Left lung (tissue), 10 donors: Measurements from ENCODE around the gene HECTD4. TPM values are rescaled to one million over a fixed set of nuclear protein-coding genes. Genes with fewer than 3 reads are reported as not detected.
"Not testable (repeated sequence)": the region's sequence is repeated elsewhere in the genome, so short reads cannot be mapped to it uniquely, and the experiment has no call there.

Source experiments
- ATAC-seq: fragments of 200-7000 bp; cut with Tn5 transposase; one replicate; pipeline ENCODE4 v1.9.1; 2020; ENCODE audit warnings: moderate library complexity
- DNase-seq, 4 donors: peaks; one replicate each; pipeline ENCODE4 v3.0.0-alpha.2; 2013 to 2020
- H3K27ac ChIP-seq, 2 donors: fragments of 200-600 bp; sonication (generic) in 1 of 2; one replicate each; pipeline versions ENCODE4 v1.5.0 to v1.8.0; 2020 to 2021
- H3K27me3 ChIP-seq, 2 donors: fragments of 200-600 bp; sonication (generic) in 1 of 2; one replicate each; pipeline versions ENCODE4 v1.5.0 to v1.8.0; 2020 to 2021
- H3K36me3 ChIP-seq, 2 donors: fragments of 200-600 bp; sonication (generic) in 1 of 2; one replicate each; pipeline versions ENCODE4 v1.5.0 to v1.8.0; 2020 to 2021
- H3K4me1 ChIP-seq, 2 donors: fragments of 200-600 bp; one replicate each; pipeline ENCODE4 v1.8.0; 2021
- H3K4me3 ChIP-seq, 2 donors: fragments of 200-600 bp; sonication (generic) in 1 of 2; one replicate each; pipeline versions ENCODE4 v1.5.0 to v1.8.0; 2020 to 2021; ENCODE audit warnings: mild to moderate bottlenecking in 1 of 2
- H3K9me3 ChIP-seq, 2 donors: fragments of 200-600 bp; sonication (generic) in 1 of 2; one replicate each; pipeline versions ENCODE4 v1.5.0 to v1.8.0; 2020 to 2021
- CTCF ChIP-seq, 2 donors: fragments of 200-600 bp; sonication (generic) in 1 of 2; IDR thresholded peaks; one replicate each; pipeline versions ENCODE4 v1.5.0 to v1.8.0; 2021; ENCODE audit warnings: antibody characterized with exemption in 2 of 2
- intact Hi-C, 2 donors: fragments of 100-400 bp; cut with DNase I; formaldehyde crosslinking; loops; one replicate each; pipeline versions ENCODE4 v1.11.2 to v1.14.2; 2022
- polyA plus RNA-seq, 6 donors: library from polyadenylated mRNA; unstranded; fragments of 120-200 nt; gene quantifications; one replicate each; pipeline ENCODE4 v1.2.1, GENCODE V29; 2013; ENCODE audit not compliant: insufficient read length in 6 of 6
- total RNA-seq, 2 donors: library from RNA; stranded (reverse); fragmentation: NEBNext Ultra II Directional; extraction: Animal tissue kit (Norgen Biotek cat#: 25700); gene quantifications; one replicate each; pipeline ENCODE4 v1.2.1, GENCODE V29; 2021
- donor health status: DM: no; HTN: yes; CAD: no.
- donor health status: DM: no; HTN: no; CAD: no.

Gene HECTD4
- total and polyA plus RNA-seq, 8 donors: 41.3 to 78.6 (median 64.9) TPM

- H3K9me3 ChIP-seq: no peaks in the 10 kb centered on the region
- no peak for ATAC-seq
Measured at GRCh38 chr12:112340230-112340629, 42.0 kb downstream of the HECTD4 start.

GRCh38 chr12:112334999-112335398 lies 47.2 kb downstream of the HECTD4 start:
- H3K4me1 ChIP-seq: peaks cover 0 to 10% of the 10 kb centered on the region in 2 donors
- H3K27ac ChIP-seq, H3K9me3 ChIP-seq, H3K4me3 ChIP-seq, DNase-seq, ATAC-seq, H3K36me3 ChIP-seq, H3K27me3 ChIP-seq, intact Hi-C loops: not testable (repeated sequence)

More at GRCh38 chr12:112340230-112340629, 42.0 kb downstream of the HECTD4 start:
- Histone ChIP-seq H3K4me1 (peaks cover 0 to 7% of the 10 kb centered on the region in 2 donors), H3K27ac (no peak overlapping the region), H3K36me3 (no peaks in the 10 kb centered on the region), H3K4me3 (no peak overlapping the region), H3K27me3 (no peaks in the 10 kb centered on the region)
- intact Hi-C loops: no loop called here
- DNase-seq: no peak
- TF ChIP-seq CTCF (IDR thresholded peaks at IDR 0.05): no peak

- intact Hi-C loops: no loop called here
- no peak for TF ChIP-seq CTCF (IDR thresholded peaks at IDR 0.05)
- Histone ChIP-seq H3K36me3 (no peaks in the 10 kb centered on the region), H3K27ac (no peak overlapping the region), H3K4me1 (peaks cover 0 to 10% of the 10 kb centered on the region in 2 donors), H3K27me3 (no peaks in the 10 kb centered on the region), H3K9me3 (no peaks in the 10 kb centered on the region), H3K4me3 (no peak overlapping the region)
- ATAC-seq (no peak), DNase-seq (no peak)
Measured at GRCh38 chr12:112333019-112333418, 49.2 kb downstream of the HECTD4 start.

GRCh38 chr12:112331886-112332285 lies 50.3 kb downstream of the HECTD4 start:
- H3K36me3 ChIP-seq: no peaks in the 10 kb centered on the region
- H3K27me3 ChIP-seq: no peaks in the 10 kb centered on the region
- TF ChIP-seq CTCF (IDR thresholded peaks at IDR 0.05): no peak
- no peak overlapping the region for H3K27ac ChIP-seq
- H3K4me1 ChIP-seq: peaks cover 0 to 10% of the 10 kb centered on the region in 2 donors
- H3K4me3 ChIP-seq: no peak overlapping the region
- DNase-seq (no peak), ATAC-seq (peak; percentile 57)
- H3K9me3 ChIP-seq: no peaks in the 10 kb centered on the region
- intact Hi-C loops: no loop called here

- Histone ChIP-seq H3K4me3 (no peak overlapping the region), H3K27me3 (no peaks in the 10 kb centered on the region), H3K36me3 (no peaks in the 10 kb centered on the region), H3K27ac (no peak overlapping the region), H3K4me1 (peaks cover 0 to 10% of the 10 kb centered on the region in 2 donors), H3K9me3 (no peaks in the 10 kb centered on the region)
- intact Hi-C loops: no loop called here
- ATAC-seq (no peak), DNase-seq (no peak)
- no peak for TF ChIP-seq CTCF (IDR thresholded peaks at IDR 0.05)
Measured at GRCh38 chr12:112330706-112331105, 51.5 kb downstream of the HECTD4 start.

- Histone ChIP-seq H3K36me3 (no peaks in the 10 kb centered on the region), H3K4me3 (no peak overlapping the region), H3K4me1 (peaks cover 0 to 10% of the 10 kb centered on the region in 2 donors), H3K27ac (no peak overlapping the region), H3K27me3 (no peaks in the 10 kb centered on the region), H3K9me3 (no peaks in the 10 kb centered on the region)
- ATAC-seq (no peak), DNase-seq (peak in 2 of 4 donors; percentile 53 to 54)
- intact Hi-C loops: no loop called here
- TF ChIP-seq CTCF (IDR thresholded peaks at IDR 0.05): no peak
Measured at GRCh38 chr12:112328456-112329124, 53.6 kb downstream of the HECTD4 start.
